A549 (cell line): ENCODE data around the gene HS6ST3. TPM values are rescaled to one million over a fixed set of nuclear protein-coding genes. Genes with fewer than 3 reads are reported as not detected.
A peak's percentile ranks its signal among the peaks of the same experiment; 100 is the strongest.

Experiments used
- ATAC-seq, 2 experiments: fragments of 200-7000 bp in 1 of 2; fragments of >200 bp in 1 of 2; cut with Nextera tagmentation in 1 of 2; cut with Tn5 transposase in 1 of 2; 3 replicates each; pipeline versions ENCODE4 v1.8.0 to v1.9.1; 2018 to 2020; ENCODE audit warnings: mild to moderate bottlenecking in 1 of 2, moderate library complexity in 1 of 2
- CTCF ChIA-PET: fragments of 300-600 bp; sonication (Branson Sonifier 250); formaldehyde crosslinking; extraction: SDS; loops from one replicate; lab custom pipeline; 2021; ENCODE audit warnings: antibody characterized with exemption, inconsistent platforms; lab: Yijun Ruan, JAX
- POLR2A ChIA-PET: fragments of 350-600 bp; formaldehyde crosslinking; extraction: SDS; loops from one replicate; lab custom pipeline; 2021; ENCODE audit warnings: antibody characterized with exemption, inconsistent platforms; lab: Yijun Ruan, JAX
- DNase-seq, 2 experiments: peaks; one replicate each; pipeline versions ENCODE4 v3.0.0 to v3.0.0-alpha.2; 2011 to 2016; ENCODE audit warnings: low read depth in 1 of 2, low spot score in 1 of 2
- FAIRE-seq: peaks from 2 replicates; lab custom pipeline; 2011; peaks lifted over from hg19 to GRCh38; lab: Jason Lieb, UNC
- H3K27ac ChIP-seq, 2 experiments: fragments of >200 bp; sonication (Bioruptor Twin); formaldehyde crosslinking; 3 replicates each; pipeline ENCODE4 v1.5.1; 2016 to 2017
- H3K4me1 ChIP-seq: fragments of >200 bp; sonication (Bioruptor Twin); formaldehyde crosslinking; 3 replicates; pipeline ENCODE4 v1.6.1; 2016
- H3K4me2 ChIP-seq: fragments of >200 bp; sonication (Bioruptor Twin); formaldehyde crosslinking; 3 replicates; pipeline ENCODE4 v1.6.1; 2016
- H3K4me3 ChIP-seq: fragments of >200 bp; sonication (Bioruptor Twin); formaldehyde crosslinking; 3 replicates; pipeline ENCODE4 v1.5.1; 2016
- H3K9me3 ChIP-seq: fragments of >200 bp; sonication (Bioruptor Twin); formaldehyde crosslinking; 3 replicates; pipeline ENCODE4 v1.6.1; 2016
- ATOH8 ChIP-seq: fragments of 250-450 bp; sonication (Bioruptor Pico); IDR thresholded peaks from 2 replicates; pipeline ENCODE4 v1.5.0; 2020; ENCODE audit warnings: low read depth, mild to moderate bottlenecking, moderate library complexity
- BHLHE40 ChIP-seq: IDR thresholded peaks from 2 replicates; pipeline ENCODE4 v1.6.1; 2012; ENCODE audit warnings: low read depth, low read length, inconsistent platforms
- CBX2 ChIP-seq: fragments of 200-600 bp; sonication (generic); IDR thresholded peaks from 2 replicates; pipeline ENCODE4 v1.6.1; 2016; ENCODE audit warnings: low read depth, mild to moderate bottlenecking, borderline replicate concordance
- CEBPB ChIP-seq, 2 experiments: fragments of >200 bp in 1 of 2; sonication (Bioruptor Twin) in 1 of 2; formaldehyde crosslinking in 1 of 2; IDR thresholded peaks; 2 replicates each; pipeline ENCODE4 v1.6.1; 2012 to 2016
- CHD2 ChIP-seq: fragments of 150-350 bp; IDR thresholded peaks from 2 replicates; pipeline ENCODE4 v1.6.1; 2014; ENCODE audit warnings: low read length; ENCODE audit not compliant: partially characterized antibody
- CTCF ChIP-seq: fragments of >200 bp; sonication (Bioruptor Twin); formaldehyde crosslinking; IDR thresholded peaks from 3 replicates; pipeline ENCODE4 v1.5.1; 2016
- EHF ChIP-seq: fragments of 250-450 bp; sonication (Bioruptor Pico); IDR thresholded peaks from 2 replicates; pipeline ENCODE4 v1.5.0; 2020; ENCODE audit warnings: mild to moderate bottlenecking
- EHMT2 ChIP-seq: fragments of 200-600 bp; sonication (generic); IDR thresholded peaks from 2 replicates; pipeline ENCODE4 v1.6.1; 2016; ENCODE audit warnings: antibody characterized with exemption, low read depth, mild to moderate bottlenecking, moderate library complexity
- EP300 ChIP-seq, 2 experiments: fragments of >200 bp; sonication (Bioruptor Twin); formaldehyde crosslinking; IDR thresholded peaks; 2 replicates in 1 of 2; 3 replicates in 1 of 2; pipeline ENCODE4 v1.6.1; 2016 to 2017
- GATA3 ChIP-seq: IDR thresholded peaks from 2 replicates; pipeline ENCODE4 v1.6.1; 2012; ENCODE audit warnings: borderline replicate concordance
- HES2 ChIP-seq: fragments of >200 bp; sonication (Bioruptor Twin); formaldehyde crosslinking; IDR thresholded peaks from 2 replicates; pipeline ENCODE4 v1.6.1; 2016
- JUN ChIP-seq, 2 experiments: fragments of >200 bp; sonication (Bioruptor Twin); formaldehyde crosslinking; IDR thresholded peaks; 2 replicates in 1 of 2; 3 replicates in 1 of 2; pipeline ENCODE4 v1.6.1; 2016 to 2017
- JUNB ChIP-seq: fragments of >200 bp; sonication (Bioruptor Twin); formaldehyde crosslinking; IDR thresholded peaks from 2 replicates; pipeline ENCODE4 v1.6.1; 2016
- MYC ChIP-seq: IDR thresholded peaks from 2 replicates; pipeline ENCODE4 v1.6.1; 2012; ENCODE audit warnings: mild to moderate bottlenecking, inconsistent platforms, low read length, improper control_type of control experiment, borderline replicate concordance
- NR3C1 ChIP-seq: fragments of >200 bp; sonication (Bioruptor Twin); formaldehyde crosslinking; IDR thresholded peaks from 3 replicates; pipeline ENCODE4 v1.6.1; 2017
- POLR2A ChIP-seq: IDR thresholded peaks from 2 replicates; pipeline ENCODE4 v1.6.1; 2012; ENCODE audit warnings: mild to moderate bottlenecking, low read length
- RAD21 ChIP-seq, 2 experiments: fragments of >200 bp in 1 of 2; sonication (Bioruptor Twin) in 1 of 2; formaldehyde crosslinking in 1 of 2; IDR thresholded peaks in 1 of 2; conservative IDR thresholded peaks in 1 of 2; 2 replicates in 1 of 2; 3 replicates in 1 of 2; pipeline ENCODE4 v1.6.1; 2012 to 2018; ENCODE audit warnings: inconsistent platforms in 1 of 2
- RARB ChIP-seq: fragments of 250-450 bp; sonication (Bioruptor Pico); IDR thresholded peaks from 2 replicates; pipeline ENCODE4 v1.8.0; 2021; ENCODE audit warnings: mild to moderate bottlenecking, moderate library complexity
- SMC3 ChIP-seq: fragments of >200 bp; sonication (Bioruptor Twin); formaldehyde crosslinking; IDR thresholded peaks from 3 replicates; pipeline ENCODE4 v1.6.1; 2018; ENCODE audit warnings: inconsistent platforms
- TFCP2L1 ChIP-seq: fragments of 250-450 bp; sonication (Bioruptor Pico); IDR thresholded peaks from 2 replicates; pipeline ENCODE4 v1.5.0; 2021; ENCODE audit warnings: mild to moderate bottlenecking
- USF2 ChIP-seq: fragments of 450-650 bp; IDR thresholded peaks from 2 replicates; pipeline ENCODE4 v1.6.1; 2014; ENCODE audit warnings: antibody characterized with exemption
- ZFP36 ChIP-seq: fragments of 450-650 bp; IDR thresholded peaks from 2 replicates; pipeline ENCODE4 v1.6.1; 2014; ENCODE audit warnings: borderline replicate concordance; ENCODE audit not compliant: partially characterized antibody
- ZSCAN20 ChIP-seq: fragments of 250-450 bp; sonication (Bioruptor Pico); IDR thresholded peaks from 2 replicates; pipeline ENCODE4 v1.8.0; 2022; ENCODE audit warnings: mild to moderate bottlenecking, moderate library complexity
- WGBS: methylation state at CpG from one replicate; pipeline ENCODE4 v1.1.6; 2017; ENCODE audit errors: missing lambda C conversion rate; 5-methylcytosine and 5-hydroxymethylcytosine counted together
- polyA plus RNA-seq, 4 experiments: library from polyadenylated mRNA; depleted of rRNA in 3 of 4; stranded (reverse); fragments of >200 nt; fragmentation: RNase III in 1 of 4; extraction: RNeasy Plus Mini Kit Qiagen cat#74134 plus additional on column Dnase treatment in 1 of 4; gene quantifications; 2 replicates in 3 of 4; 3 replicates in 1 of 4; pipeline ENCODE4 v1.2.3, GENCODE V29; 2011 to 2017

Gene HS6ST3
- polyA plus RNA-seq, 2 of the 4 experiments (the other 2 are of a cell fraction), result not detected

- POLR2A ChIA-PET, result no interaction called here
- no peaks in the 10 kb centered on the region for H3K9me3 ChIP-seq
- no peak for ATAC-seq
- TF ChIP-seq NR3C1 (no peak), ZFP36 (no peak), MYC (no peak), CEBPB (IDR thresholded peaks at IDR 0.05) (no peak), BHLHE40 (no peak), EHMT2 (no peak), JUN (IDR thresholded peaks at IDR 0.05) (no peak), ATOH8 (CRISPR knock-in tag) (no peak), CHD2 (no peak), EP300 (IDR thresholded peaks at IDR 0.05) (no peak), TFCP2L1 (CRISPR knock-in tag) (no peak), RARB (CRISPR knock-in tag) (no peak), POLR2A (no peak), JUNB (no peak), HES2 (no peak), ZSCAN20 (no peak), EHF (CRISPR knock-in tag) (no peak)
- no peak overlapping the region for H3K27ac ChIP-seq
- FAIRE-seq, result no peak
- no peak overlapping the region for H3K4me2 ChIP-seq
- CTCF ChIA-PET, result no interaction called here
- no peak for DNase-seq
- H3K4me1 ChIP-seq, result no peaks in the 10 kb centered on the region
- 0% methylated on average over 3 of the region's 3 CpGs for WGBS
- no peak overlapping the region for H3K4me3 ChIP-seq
Measured at GRCh38 chr13:96130818-96131340, 41.0 kb downstream of the HS6ST3 start.

GRCh38 chr13:96141032-96141431, 51.1 kb downstream of the HS6ST3 start:
- no peak overlapping the region for H3K27ac ChIP-seq
- ChIA-PET POLR2A (no interaction called here), CTCF (interaction anchor here (0.8 to 1.2 kb wide), 4 partner anchors 12 to 678 kb away, joined by 3 to 4 read pairs (median 3); no protein-coding TSS in a partner anchor)
- 16% methylated on average over 3 of the region's 3 CpGs for WGBS
- H3K4me1 ChIP-seq, result no peaks in the 10 kb centered on the region
- H3K4me2 ChIP-seq, result no peak overlapping the region
- DNase-seq (peak in 1 of 2 experiments; percentile 25), ATAC-seq (no peak), FAIRE-seq (no peak)
- no peaks in the 10 kb centered on the region for H3K9me3 ChIP-seq
- H3K4me3 ChIP-seq, result no peak overlapping the region
- TF ChIP-seq USF2 (no peak), CBX2 (no peak), GATA3 (no peak), SMC3 (peak; percentile 16; the same call in 1 of the 3 replicates), RAD21 (conservative IDR thresholded peaks at IDR 0.05 in 1 of 2, IDR thresholded peaks at IDR 0.05 in 1 of 2) (peak in 1 of 2 experiments; percentile 13; a peak in 1 of 5 replicates), CTCF (peak; percentile 13; the same call in 1 of the 3 replicates)
